ENCODE data around the gene THOC5.

DNA sequence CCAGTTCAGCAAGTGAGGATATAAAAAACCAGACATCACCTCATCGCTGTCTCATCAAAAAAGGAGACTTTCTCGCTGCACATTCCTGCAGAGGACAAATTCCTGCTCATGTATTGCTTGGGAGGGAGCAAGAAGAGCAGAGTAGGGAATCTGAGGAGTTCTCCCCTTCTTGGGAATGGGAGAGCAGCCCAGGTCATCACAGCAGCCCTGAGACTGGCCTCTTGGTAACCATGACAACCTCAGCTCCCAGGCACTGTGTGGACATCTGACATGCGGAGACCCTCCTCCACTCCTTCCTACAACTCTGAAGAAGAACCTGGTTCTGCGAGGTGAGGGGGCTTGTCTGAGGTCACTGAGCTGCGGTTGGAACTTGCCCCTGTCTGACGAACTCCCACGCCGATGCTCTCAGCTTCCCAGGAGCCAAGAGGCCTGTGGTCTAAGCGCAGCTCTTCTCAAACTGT, 97.3 kb downstream of the THOC5 start:
- TF ChIP-seq, protein P1, sequence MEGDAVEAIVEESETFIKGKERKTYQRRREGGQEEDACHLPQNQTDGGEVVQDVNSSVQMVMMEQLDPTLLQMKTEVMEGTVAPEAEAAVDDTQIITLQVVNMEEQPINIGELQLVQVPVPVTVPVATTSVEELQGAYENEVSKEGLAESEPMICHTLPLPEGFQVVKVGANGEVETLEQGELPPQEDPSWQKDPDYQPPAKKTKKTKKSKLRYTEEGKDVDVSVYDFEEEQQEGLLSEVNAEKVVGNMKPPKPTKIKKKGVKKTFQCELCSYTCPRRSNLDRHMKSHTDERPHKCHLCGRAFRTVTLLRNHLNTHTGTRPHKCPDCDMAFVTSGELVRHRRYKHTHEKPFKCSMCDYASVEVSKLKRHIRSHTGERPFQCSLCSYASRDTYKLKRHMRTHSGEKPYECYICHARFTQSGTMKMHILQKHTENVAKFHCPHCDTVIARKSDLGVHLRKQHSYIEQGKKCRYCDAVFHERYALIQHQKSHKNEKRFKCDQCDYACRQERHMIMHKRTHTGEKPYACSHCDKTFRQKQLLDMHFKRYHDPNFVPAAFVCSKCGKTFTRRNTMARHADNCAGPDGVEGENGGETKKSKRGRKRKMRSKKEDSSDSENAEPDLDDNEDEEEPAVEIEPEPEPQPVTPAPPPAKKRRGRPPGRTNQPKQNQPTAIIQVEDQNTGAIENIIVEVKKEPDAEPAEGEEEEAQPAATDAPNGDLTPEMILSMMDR (IDR thresholded peaks at IDR 0.05), result no peak
- TF ChIP-seq EP300 (IDR thresholded peaks at IDR 0.05), result no peak
